GM10266 (cell line): ENCODE results near the gene DRC7.

Experiments used
- DNase-seq: peaks from one replicate; pipeline ENCODE4 v3.0.0; 2012; ENCODE audit errors: extremely low spot score
- CTCF ChIP-seq: IDR thresholded peaks from 2 replicates; pipeline ENCODE4 v1.5.1; 2012; ENCODE audit warnings: mild to moderate bottlenecking, low read depth; ENCODE audit not compliant: control insufficient read depth, insufficient read depth; ENCODE audit errors: missing control alignments

The DRC7 gene

GRCh38 chr16:57679767-57680482, 14.7 kb upstream of the DRC7 start:
- no peak for DNase-seq
- TF ChIP-seq CTCF: no peak

GRCh38 chr16:57680842-57681375, 13.7 kb upstream of the DRC7 start:
- no peak for DNase-seq
- no peak for TF ChIP-seq CTCF

- no peak for TF ChIP-seq CTCF
These were observed 12.5 kb upstream of the DRC7 start for GRCh38 chr16:57681950-57682728.

GRCh38 chr16:57682809-57683635, 11.6 kb upstream of the DRC7 start:
- no peak for DNase-seq
- TF ChIP-seq CTCF: no peak

More at GRCh38 chr16:57681950-57682728, 12.5 kb upstream of the DRC7 start:
- no peak for DNase-seq

GRCh38 chr16:57683636-57684545, 10.7 kb upstream of the DRC7 start:
- DNase-seq: no peak

More at GRCh38 chr16:57683636-57684545, 10.7 kb upstream of the DRC7 start:
- no peak for TF ChIP-seq CTCF
